ENCODE data around the gene TANC1.

Gene TANC1

GRCh38 chr2:159009940-159010339 is 41.5 kb downstream of the TANC1 start:
- no peak for TF ChIP-seq CTCF (IDR thresholded peaks at IDR 0.05)

GRCh38 chr2:159010340-159010739 is 41.9 kb downstream of the TANC1 start:
- TF ChIP-seq CTCF (IDR thresholded peaks at IDR 0.05), result no peak

GRCh38 chr2:159010963-159011362 is 42.5 kb downstream of the TANC1 start:
- no peak for TF ChIP-seq CTCF (IDR thresholded peaks at IDR 0.05)

GRCh38 chr2:159012142-159012541 is 43.7 kb downstream of the TANC1 start:
- TF ChIP-seq CTCF (IDR thresholded peaks at IDR 0.05), result no peak

GRCh38 chr2:159013103-159013502 is 44.7 kb downstream of the TANC1 start:
- TF ChIP-seq CTCF (IDR thresholded peaks at IDR 0.05), result no peak

GRCh38 chr2:159015174-159015573 is 46.7 kb downstream of the TANC1 start:
- no peak for TF ChIP-seq CTCF (IDR thresholded peaks at IDR 0.05)

GRCh38 chr2:159015823-159016222 is 47.4 kb downstream of the TANC1 start:
- no peak for TF ChIP-seq CTCF (IDR thresholded peaks at IDR 0.05)

- no peak for TF ChIP-seq CTCF (IDR thresholded peaks at IDR 0.05)
Measured at GRCh38 chr2:159017837-159018236, 49.4 kb downstream of the TANC1 start.
